Lung (tissue), 12 donors: Measurements from ENCODE around the gene ADCY1. TPM values are rescaled to one million over a fixed set of nuclear protein-coding genes. Genes with fewer than 3 reads are reported as not detected.

Experiments
- ATAC-seq: fragments of 200-7000 bp; cut with Tn5 transposase; one replicate; pipeline ENCODE4 v1.9.1; 2020; ENCODE audit warnings: moderate number of reproducible peaks; ENCODE audit not compliant: insufficient read depth, low FRiP score
- DNase-seq, 3 donors: peaks; one replicate each; pipeline ENCODE4 v3.0.0-alpha.2; 2013 to 2017
- H3K27ac ChIP-seq, 2 donors: one replicate each; pipeline ENCODE4 v1.5.1; 2013; ENCODE audit warnings: mild to moderate bottlenecking in 2 of 2, moderate library complexity in 2 of 2, control low read depth in 1 of 2, inconsistent platforms in 1 of 2, low read depth in 1 of 2, low read length in 1 of 2
- H3K27me3 ChIP-seq, 3 donors: one replicate each; pipeline ENCODE4 v1.5.1; 2013; ENCODE audit warnings: low read length in 2 of 3; ENCODE audit not compliant: control insufficient read depth in 3 of 3, insufficient read depth in 3 of 3
- H3K36me3 ChIP-seq, 4 donors: one replicate each; pipeline ENCODE4 v1.5.1; 2013; ENCODE audit warnings: low read length in 4 of 4, mild to moderate bottlenecking in 1 of 4, moderate library complexity in 1 of 4; ENCODE audit not compliant: control insufficient read depth in 4 of 4, insufficient read depth in 4 of 4
- H3K4me1 ChIP-seq, 5 donors: one replicate each; pipeline ENCODE4 v1.5.1; 2013; ENCODE audit warnings: low read length in 5 of 5, mild to moderate bottlenecking in 2 of 5, moderate library complexity in 1 of 5; ENCODE audit not compliant: control insufficient read depth in 5 of 5, insufficient read depth in 5 of 5
- H3K4me3 ChIP-seq: one replicate; pipeline ENCODE4 v1.5.1; 2013; ENCODE audit warnings: mild to moderate bottlenecking, control low read depth, moderate library complexity
- H3K9ac ChIP-seq, 2 donors: one replicate each; pipeline ENCODE4 v1.5.1; 2013; ENCODE audit warnings: low read length in 2 of 2, control low read depth in 1 of 2; ENCODE audit not compliant: insufficient read depth in 1 of 2
- H3K9me3 ChIP-seq, 4 donors: one replicate each; pipeline ENCODE4 v1.5.1; 2013; ENCODE audit warnings: low read length in 3 of 4, mild to moderate bottlenecking in 1 of 4, moderate library complexity in 1 of 4; ENCODE audit not compliant: control insufficient read depth in 4 of 4, insufficient read depth in 3 of 4
- WGBS, 2 donors: extraction: QIAGEN DNeasy Blood & Tissue Kit; methylation state at CpG; one replicate each; pipeline ENCODE4 v1.1.7; 2013; 5-methylcytosine and 5-hydroxymethylcytosine counted together
- polyA plus RNA-seq, 2 donors: library from polyadenylated mRNA; stranded (reverse); fragments of 200-250 nt; gene quantifications; one replicate each; pipeline ENCODE4 v1.2.1, GENCODE V29; 2013
- total RNA-seq, 2 donors: library from RNA; depleted of rRNA in 1 of 2; stranded (reverse); fragments of >200 nt in 1 of 2; gene quantifications; one replicate each; pipeline ENCODE4 v1.2.1, GENCODE V29; 2014 to 2021
- TF ChIP-seq, protein P1 (sequence below): IDR thresholded peaks from 2 replicates; pipeline ENCODE4 v1.5.1; 2012; ENCODE audit warnings: mild to moderate bottlenecking; ENCODE audit errors: control extremely low read depth, extremely low read depth
- donor health status: control.
- donor health status: control.
- donor health status: Bipolar disorder and iron deficiency.
- donor health status: healthy.
- donor health status: DM: yes; HTN: yes; CAD: no.

Gene ADCY1
- total and polyA plus RNA-seq, 4 donors = 0.14 to 1.8 (median 0.28) TPM

DNA sequence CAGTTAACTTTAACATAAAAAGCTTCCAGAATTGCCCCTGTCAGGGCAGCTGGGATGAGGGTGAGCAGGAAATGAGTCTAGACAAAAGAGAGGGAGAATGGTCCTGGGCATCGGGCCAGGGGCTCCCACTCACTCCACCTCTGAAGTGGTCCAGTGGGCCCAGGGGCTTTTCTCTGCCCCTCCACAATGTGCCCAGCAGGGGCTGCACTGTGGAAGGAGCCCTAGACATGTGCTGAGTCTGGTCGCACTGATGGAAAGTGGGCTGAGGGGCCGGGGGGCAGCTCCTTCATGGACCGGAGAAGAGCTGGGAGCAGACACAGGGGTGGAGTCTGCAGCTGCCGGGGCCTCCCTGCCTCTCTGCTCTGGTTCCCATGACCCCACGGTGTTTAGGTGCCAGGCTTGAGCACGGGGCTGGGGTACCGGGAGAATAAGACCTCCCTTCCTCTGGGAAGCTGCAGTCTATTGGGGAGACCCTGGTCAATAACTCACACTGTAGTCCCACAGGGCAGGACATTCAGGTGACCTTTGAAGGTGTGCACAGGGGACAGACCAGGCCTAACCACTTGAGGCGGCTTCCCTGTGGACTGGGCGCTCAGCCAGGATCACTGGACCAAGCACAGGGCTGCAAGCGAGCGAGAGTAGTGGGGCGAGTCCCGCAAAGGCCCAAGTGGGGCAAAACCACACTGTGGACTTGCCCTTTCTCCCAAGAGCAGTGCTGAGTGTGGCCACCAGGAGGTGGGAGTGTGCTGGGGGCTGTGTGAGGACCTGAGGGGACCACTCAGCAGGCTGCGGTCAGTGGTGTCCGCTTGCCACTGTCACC, 6.1 kb downstream of the ADCY1 start:
- WGBS, 2 donors = 76 to 83% methylated on average over 16 of the region's 16 CpGs
- H3K4me1 ChIP-seq = peaks cover 0 to 9% (median 0%) of the 10 kb centered on the region in 5 donors

DNA sequence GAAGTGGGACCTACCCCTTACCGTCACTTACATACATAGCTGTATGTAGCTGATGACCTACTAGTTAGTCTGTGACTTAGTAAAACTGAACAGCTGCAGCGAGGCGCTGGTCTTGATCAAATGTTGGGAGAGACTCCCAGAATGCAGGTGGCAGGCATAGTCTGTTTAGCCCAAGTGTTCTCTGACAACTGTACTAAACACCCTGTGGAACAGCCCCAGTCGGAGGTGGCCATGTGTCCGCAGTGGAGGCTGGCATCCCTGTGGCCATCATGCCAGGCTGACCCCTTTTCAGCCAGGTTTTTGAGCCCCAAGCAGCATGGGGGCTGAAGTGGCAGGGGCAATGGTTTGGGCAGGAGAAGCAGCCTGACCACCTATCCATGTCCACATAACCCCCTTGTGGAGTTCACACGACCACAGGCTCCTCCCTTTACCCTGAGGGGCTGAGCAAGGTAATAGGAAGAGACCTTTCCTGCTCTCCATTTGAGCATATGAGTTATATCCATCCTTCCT, 7.2 kb downstream of the ADCY1 start:
- Histone ChIP-seq H3K4me3 (no peak overlapping the region), H3K27ac (no peak overlapping the region), H3K4me1 (peaks cover 0 to 5% (median 0%) of the 10 kb centered on the region in 5 donors), H3K9me3 (no peaks in the 10 kb centered on the region), H3K27me3 (peaks cover 0 to 12% (median 9%) of the 10 kb centered on the region in 3 donors), H3K9ac (no peak overlapping the region), H3K36me3 (no peaks in the 10 kb centered on the region)
- TF ChIP-seq, protein P1, sequence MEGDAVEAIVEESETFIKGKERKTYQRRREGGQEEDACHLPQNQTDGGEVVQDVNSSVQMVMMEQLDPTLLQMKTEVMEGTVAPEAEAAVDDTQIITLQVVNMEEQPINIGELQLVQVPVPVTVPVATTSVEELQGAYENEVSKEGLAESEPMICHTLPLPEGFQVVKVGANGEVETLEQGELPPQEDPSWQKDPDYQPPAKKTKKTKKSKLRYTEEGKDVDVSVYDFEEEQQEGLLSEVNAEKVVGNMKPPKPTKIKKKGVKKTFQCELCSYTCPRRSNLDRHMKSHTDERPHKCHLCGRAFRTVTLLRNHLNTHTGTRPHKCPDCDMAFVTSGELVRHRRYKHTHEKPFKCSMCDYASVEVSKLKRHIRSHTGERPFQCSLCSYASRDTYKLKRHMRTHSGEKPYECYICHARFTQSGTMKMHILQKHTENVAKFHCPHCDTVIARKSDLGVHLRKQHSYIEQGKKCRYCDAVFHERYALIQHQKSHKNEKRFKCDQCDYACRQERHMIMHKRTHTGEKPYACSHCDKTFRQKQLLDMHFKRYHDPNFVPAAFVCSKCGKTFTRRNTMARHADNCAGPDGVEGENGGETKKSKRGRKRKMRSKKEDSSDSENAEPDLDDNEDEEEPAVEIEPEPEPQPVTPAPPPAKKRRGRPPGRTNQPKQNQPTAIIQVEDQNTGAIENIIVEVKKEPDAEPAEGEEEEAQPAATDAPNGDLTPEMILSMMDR = no peak
- no peak for ATAC-seq
- no peak for DNase-seq
- WGBS, 2 donors = 76 to 85% methylated on average over 6 of the region's 6 CpGs

More for the DNA sequence above, 6.1 kb downstream of the ADCY1 start:
- no peak for ATAC-seq
- Histone ChIP-seq H3K4me3 (no peak overlapping the region), H3K9ac (no peak overlapping the region), H3K27me3 (peaks cover 3 to 22% (median 18%) of the 10 kb centered on the region in 3 donors), H3K9me3 (no peaks in the 10 kb centered on the region), H3K27ac (no peak overlapping the region), H3K36me3 (no peaks in the 10 kb centered on the region)
- TF ChIP-seq, protein P1 = no peak
- peak in 2 of 3 donors; percentile 39 to 44 for DNase-seq

DNA sequence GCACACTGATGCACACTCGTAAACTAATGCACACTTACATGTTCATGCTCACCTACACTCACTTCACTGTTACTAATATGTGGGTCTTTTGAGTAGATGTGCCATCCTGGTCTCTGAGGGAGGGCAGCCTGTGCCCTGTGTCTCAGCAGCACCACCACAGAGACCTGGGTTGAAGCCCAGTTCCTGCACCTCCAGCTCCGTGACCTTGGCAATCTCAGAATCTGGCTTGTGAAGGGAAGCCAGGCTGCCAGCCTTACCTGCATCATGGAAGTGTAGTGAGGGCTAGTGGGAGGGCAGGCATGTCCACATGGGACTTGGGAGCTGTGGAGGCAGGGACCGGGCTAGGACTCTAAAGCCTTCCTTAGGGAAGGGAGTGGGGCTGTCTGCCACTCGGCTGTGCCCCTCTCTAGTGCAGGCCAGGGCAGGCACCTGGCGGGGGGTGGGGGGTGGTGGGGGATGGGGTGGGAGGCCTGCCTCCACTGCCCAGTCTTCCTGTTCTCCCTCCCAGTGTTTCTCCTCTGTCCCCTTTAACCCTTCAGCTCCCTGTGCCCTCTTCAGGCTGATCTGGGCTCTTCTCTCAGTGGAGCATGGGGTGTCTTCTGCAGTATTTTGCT, 8.1 kb downstream of the ADCY1 start:
- TF ChIP-seq, protein P1 = no peak
- Histone ChIP-seq H3K4me1 (peaks cover 0 to 5% (median 0%) of the 10 kb centered on the region in 5 donors), H3K27ac (no peak overlapping the region), H3K27me3 (peaks cover 0 to 5% (median 4%) of the 10 kb centered on the region in 3 donors), H3K9ac (no peak overlapping the region), H3K4me3 (no peak overlapping the region), H3K36me3 (no peaks in the 10 kb centered on the region), H3K9me3 (no peaks in the 10 kb centered on the region)
- 66 to 84% methylated on average over 5 of the region's 5 CpGs for WGBS, 2 donors
- no peak for ATAC-seq
- no peak for DNase-seq
